Colonic mucosa (tissue), 2 donors: ENCODE results near the gene TEAD2. TPM values are rescaled to one million over a fixed set of nuclear protein-coding genes. Genes with fewer than 3 reads are reported as not detected.

ENCODE experiments used
- microRNA-seq: library from miRNA; unstranded; fragments of <30 nt; microRNA quantifications from one replicate; pipeline ENCODE4, GENCODE V29; 2019
- total RNA-seq, 2 donors: library from RNA; stranded (reverse); fragmentation: NEBNext Ultra II Directional in 1 of 2; extraction: Animal tissue kit (Norgen Biotek cat#: 25700) in 1 of 2; gene quantifications; one replicate each; pipeline ENCODE4 v1.2.1, GENCODE V29; 2021
- donor health status: DM: no; HTN: no; CAD: no.
- donor health status: DM: no; HTN: no; CAD: no.

The TEAD2 gene
- total RNA-seq, 2 donors from 2014 or later = 17.0 to 17.7 TPM

Small RNAs within 50 kb of the gene (microRNA-seq; reads per million reads assigned to microRNA genes)
- not detected for gene MIR4324

Other genes with a start within 250 kb of the TEAD2 start
- gene LIN7B, start 248.0 kb downstream of the TEAD2 start, total RNA-seq = 10 to 100 TPM; 11.8 to 14.6 TPM
- gene C19orf73, start 243.3 kb downstream of the TEAD2 start, total RNA-seq = 1 to 10 TPM; 3.5 to 4.8 TPM
- gene PPFIA3, start 242.9 kb downstream of the TEAD2 start, total RNA-seq = 10 to 100 TPM; 27.5 to 36.3 TPM
- 1 to 10 TPM in 1 of 2 donors, under 1 TPM in 1; 0.53 to 1.8 TPM for gene HRC, start 207.0 kb downstream of the TEAD2 start, total RNA-seq
- 100 to 1,000 TPM; 175 to 307 TPM for gene TRPM4, start 204.6 kb downstream of the TEAD2 start, total RNA-seq
- gene SLC6A16, start 37.2 kb downstream of the TEAD2 start, total RNA-seq = under 1 TPM; 0.17 to 0.82 TPM
- 1 to 10 TPM; 7.4 to 8.6 TPM for gene CD37, start 27.0 kb downstream of the TEAD2 start, total RNA-seq
- gene DKKL1, start 1.5 kb upstream of the TEAD2 start, total RNA-seq = not detected
- gene KASH5, start 25.8 kb upstream of the TEAD2 start, total RNA-seq = not detected
- gene PTH2, start 61.0 kb upstream of the TEAD2 start, total RNA-seq = not detected
- not detected for gene GFY, start 63.0 kb upstream of the TEAD2 start, total RNA-seq
- gene SLC17A7, start 79.1 kb upstream of the TEAD2 start, total RNA-seq = under 1 TPM; 0.21 to 0.25 TPM
- 100 to 1,000 TPM in 1 of 2 donors, 10 to 100 TPM in 1; 80.8 to 103 TPM for gene PIH1D1, start 89.4 kb upstream of the TEAD2 start, total RNA-seq
- gene ALDH16A1, start 90.8 kb upstream of the TEAD2 start, total RNA-seq = 10 to 100 TPM; 22.6 to 57.9 TPM
- gene FLT3LG, start 111.8 kb upstream of the TEAD2 start, total RNA-seq = 1 to 10 TPM; 2.9 to 4.9 TPM
- 1,000 to 10,000 TPM; 2,431 to 2,528 TPM for gene RPL13A, start 125.2 kb upstream of the TEAD2 start, total RNA-seq
- 1,000 to 10,000 TPM; 1,734 to 1,870 TPM for gene RPS11, start 134.0 kb upstream of the TEAD2 start, total RNA-seq
- gene FCGRT, start 150.2 kb upstream of the TEAD2 start, total RNA-seq = 100 to 1,000 TPM; 285 to 621 TPM
- 10 to 100 TPM; 16.9 to 55.1 TPM for gene RCN3, start 165.6 kb upstream of the TEAD2 start, total RNA-seq
- gene NOSIP, start 218.1 kb upstream of the TEAD2 start, total RNA-seq = 10 to 100 TPM; 63.2 to 91.2 TPM
- gene PRRG2, start 218.9 kb upstream of the TEAD2 start, total RNA-seq = 10 to 100 TPM; 16.2 to 20.2 TPM
- gene PRR12, start 228.8 kb upstream of the TEAD2 start, total RNA-seq = 10 to 100 TPM; 17.5 to 33.1 TPM